ENCODE measurements around the gene RBM4B. TPM values are rescaled to one million over a fixed set of nuclear protein-coding genes. Genes with fewer than 3 reads are reported as not detected.

The RBM4B gene
- total RNA-seq, 1 experiment from 2014 or later, result 9.5 TPM

DNA sequence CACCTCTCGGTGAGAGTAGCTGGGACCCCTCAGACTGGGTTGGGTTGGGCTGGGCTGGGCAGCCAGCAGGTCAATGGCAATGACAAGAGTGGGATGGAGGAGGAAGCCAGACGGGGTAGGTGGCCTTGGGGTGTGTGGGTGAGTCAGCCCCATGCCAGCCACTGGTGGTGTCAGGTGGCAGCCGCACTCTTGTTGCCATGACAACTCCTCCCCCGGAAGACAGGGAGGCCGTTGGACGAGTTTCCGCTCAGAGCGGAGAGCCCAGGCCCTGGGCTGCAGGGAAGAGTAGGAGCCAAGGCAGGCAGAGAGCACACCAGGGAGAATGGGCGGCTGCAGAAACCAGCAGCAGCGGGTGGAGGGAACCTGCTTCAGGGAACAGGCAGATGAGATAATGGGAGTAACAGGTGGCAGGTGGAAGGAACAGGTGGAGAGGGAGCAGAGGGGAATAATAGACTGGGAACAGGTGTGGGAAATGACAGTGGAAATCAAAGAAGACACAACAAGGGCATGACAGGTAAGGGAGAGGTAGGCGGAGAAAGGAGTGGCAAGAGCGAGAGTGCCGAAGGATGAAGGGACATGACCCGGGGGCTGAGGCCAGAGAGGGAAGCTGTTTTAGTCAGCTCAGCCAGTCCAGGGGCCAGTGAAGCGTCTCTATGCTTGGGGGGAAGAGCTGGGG is 42.7 kb upstream of the RBM4B start:
- Mint-ChIP-seq H3K36me3 (ENCODE audit: insufficient read depth, unreplicated experiment) (peaks cover 14% of the 10 kb centered on the region), H3K4me1 (ENCODE audit: insufficient read depth, unreplicated experiment) (peaks cover 9% of the 10 kb centered on the region), H3K27ac (ENCODE audit: low read depth, unreplicated experiment) (peak overlapping the region; percentile 71), H3K4me3 (ENCODE audit: unreplicated experiment) (peak overlapping the region; percentile 60), H3K27me3 (ENCODE audit: insufficient read depth, unreplicated experiment) (no peaks in the 10 kb centered on the region), H3K9me3 (ENCODE audit: unreplicated experiment) (no peaks in the 10 kb centered on the region)
- intact Hi-C loops (cut with micrococcal nuclease), result loop anchor here (10.0 kb wide), 1 partner anchor 114 kb away; no protein-coding TSS in a partner anchor
- ChIA-PET CTCF (interaction anchor here (0.5 to 0.6 kb wide), 2 partner anchors 10 to 345 kb away, joined by 3 to 4 read pairs; no protein-coding TSS in a partner anchor), POLR2A (no interaction called here)
- BruUV-seq (replicated peaks), result no TSS peak
- DNase-seq (ENCODE audit: unreplicated experiment), result peak; percentile 93
- TF ChIP-seq CTCF (IDR thresholded peaks at IDR 0.05; ENCODE audit: unreplicated experiment), result no peak

DNA sequence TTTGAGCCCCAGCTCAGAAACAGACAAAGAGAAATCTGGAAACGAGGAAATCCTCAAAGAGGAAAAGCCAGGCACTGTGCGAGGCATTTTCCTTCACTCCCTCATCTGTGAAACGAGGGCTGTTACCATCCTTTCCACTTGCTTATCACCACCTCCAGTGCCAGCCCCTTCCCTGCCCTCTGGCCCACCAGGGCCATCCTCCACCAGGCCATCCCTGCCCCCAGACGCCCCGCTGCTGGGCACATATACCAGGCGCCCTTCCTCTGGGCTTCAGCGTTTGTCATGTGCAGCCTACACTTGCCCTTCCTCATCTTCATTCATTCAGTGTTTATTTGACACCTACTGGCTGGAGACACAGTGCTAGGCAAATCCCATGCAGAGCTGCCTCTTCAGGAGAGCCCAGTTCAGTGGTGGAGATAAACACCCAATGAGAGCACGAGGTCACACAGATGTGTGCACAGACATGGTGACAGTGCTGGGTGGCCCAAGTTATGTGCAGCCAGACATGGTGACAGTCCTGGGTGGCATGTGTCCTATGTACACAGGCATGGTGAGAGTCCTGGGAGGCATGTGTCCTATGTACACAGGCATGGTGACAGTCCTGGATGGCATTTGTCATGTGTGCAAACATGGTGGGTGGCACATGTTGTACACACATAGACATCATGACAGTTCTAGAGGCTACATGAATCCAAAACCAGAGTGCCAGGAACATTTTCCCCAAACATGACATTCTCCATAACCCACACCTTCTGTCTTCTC is 41.6 kb upstream of the RBM4B start:
- Mint-ChIP-seq H3K4me1 (ENCODE audit: insufficient read depth, unreplicated experiment) (peaks cover 9% of the 10 kb centered on the region), H3K9me3 (ENCODE audit: unreplicated experiment) (no peaks in the 10 kb centered on the region), H3K27me3 (ENCODE audit: insufficient read depth, unreplicated experiment) (no peaks in the 10 kb centered on the region), H3K4me3 (ENCODE audit: unreplicated experiment) (no peak overlapping the region), H3K27ac (ENCODE audit: low read depth, unreplicated experiment) (no peak overlapping the region), H3K36me3 (ENCODE audit: insufficient read depth, unreplicated experiment) (peaks cover 23% of the 10 kb centered on the region)
- TF ChIP-seq CTCF (IDR thresholded peaks at IDR 0.05; ENCODE audit: unreplicated experiment), result no peak
- no TSS peak for BruUV-seq (replicated peaks)
- DNase-seq (ENCODE audit: unreplicated experiment), result no peak
- CTCF ChIA-PET, result interaction anchor here (0.5 kb wide), 1 partner anchor 1359 kb away, joined by 6 read pairs; no protein-coding TSS in a partner anchor
- POLR2A ChIA-PET, result no interaction called here
- intact Hi-C loops (cut with micrococcal nuclease), result no loop called here

DNA sequence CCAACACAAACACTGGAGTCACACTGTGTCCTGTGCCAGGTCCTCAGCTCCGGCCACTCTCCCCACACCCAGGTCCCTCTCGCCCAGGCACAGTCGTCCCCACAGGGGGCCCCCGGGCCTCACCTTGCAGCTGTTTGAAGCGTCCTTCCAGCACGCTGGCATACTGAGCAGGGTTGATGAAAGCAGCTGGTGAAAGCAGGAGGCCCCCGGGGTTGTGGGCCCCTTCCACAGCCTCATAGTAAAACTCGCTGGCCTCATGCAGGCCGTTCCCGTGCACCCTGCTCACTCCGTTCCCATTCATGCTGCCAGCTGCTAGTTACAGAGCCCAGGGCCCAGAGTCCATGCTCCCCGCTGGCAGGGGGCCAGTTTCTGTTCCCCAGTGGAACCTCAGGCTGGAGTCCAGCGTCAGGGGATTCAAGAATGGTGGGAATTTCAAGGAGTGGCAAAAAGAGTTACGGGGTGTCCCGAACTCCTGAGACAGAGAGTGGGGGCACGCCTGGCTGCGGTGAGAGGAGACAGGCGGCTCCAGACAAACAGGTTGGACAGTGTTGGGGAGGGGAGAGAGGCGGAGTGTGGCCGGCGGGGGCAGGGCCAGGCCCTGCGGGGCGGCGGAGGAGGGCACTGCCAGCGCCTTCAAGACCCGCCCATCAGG is 40.8 kb upstream of the RBM4B start:
- Mint-ChIP-seq H3K4me3 (ENCODE audit: unreplicated experiment) (no peak overlapping the region), H3K27ac (ENCODE audit: low read depth, unreplicated experiment) (no peak overlapping the region), H3K9me3 (ENCODE audit: unreplicated experiment) (no peaks in the 10 kb centered on the region), H3K27me3 (ENCODE audit: insufficient read depth, unreplicated experiment) (no peaks in the 10 kb centered on the region), H3K36me3 (ENCODE audit: insufficient read depth, unreplicated experiment) (peaks cover 32% of the 10 kb centered on the region), H3K4me1 (ENCODE audit: insufficient read depth, unreplicated experiment) (peaks cover 9% of the 10 kb centered on the region)
- BruUV-seq (replicated peaks), result no TSS peak
- no peak for TF ChIP-seq CTCF (IDR thresholded peaks at IDR 0.05; ENCODE audit: unreplicated experiment)
- POLR2A ChIA-PET, result no interaction called here
- intact Hi-C loops (cut with micrococcal nuclease), result no loop called here
- no peak for DNase-seq (ENCODE audit: unreplicated experiment)
- CTCF ChIA-PET, result interaction anchor here (0.5 to 0.7 kb wide), 2 partner anchors 652 to 1360 kb away, joined by 4 to 6 read pairs; no protein-coding TSS in a partner anchor

DNA sequence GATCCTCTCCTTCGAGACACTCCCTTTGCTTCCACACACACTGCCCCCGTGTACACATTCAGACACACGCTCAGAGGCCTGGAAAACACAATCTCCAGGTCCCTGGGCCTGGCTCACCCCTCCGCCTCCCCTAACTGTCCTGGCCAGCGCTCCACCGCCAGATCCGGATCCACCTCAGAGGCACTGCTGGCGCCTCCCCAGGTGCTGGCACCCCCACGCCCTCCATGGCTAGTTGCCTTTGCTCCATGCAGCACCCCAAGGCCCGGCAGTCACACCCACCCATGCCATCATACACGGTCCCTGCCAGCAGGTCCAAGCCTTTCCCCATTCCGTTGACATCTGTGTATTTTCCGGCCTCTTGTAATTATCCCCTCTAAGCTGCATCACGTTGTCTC is 40.2 kb upstream of the RBM4B start:
- intact Hi-C loops (cut with micrococcal nuclease), result no loop called here
- Mint-ChIP-seq H3K9me3 (ENCODE audit: unreplicated experiment) (no peaks in the 10 kb centered on the region), H3K4me3 (ENCODE audit: unreplicated experiment) (no peak overlapping the region), H3K36me3 (ENCODE audit: insufficient read depth, unreplicated experiment) (peaks cover 37% of the 10 kb centered on the region), H3K27ac (ENCODE audit: low read depth, unreplicated experiment) (no peak overlapping the region), H3K4me1 (ENCODE audit: insufficient read depth, unreplicated experiment) (peaks cover 9% of the 10 kb centered on the region), H3K27me3 (ENCODE audit: insufficient read depth, unreplicated experiment) (no peaks in the 10 kb centered on the region)
- no TSS peak for BruUV-seq (replicated peaks)
- ChIA-PET POLR2A (no interaction called here), CTCF (interaction anchor here (0.7 kb wide), 1 partner anchor 653 kb away, joined by 4 read pairs; no protein-coding TSS in a partner anchor)
- no peak for DNase-seq (ENCODE audit: unreplicated experiment)
- no peak for TF ChIP-seq CTCF (IDR thresholded peaks at IDR 0.05; ENCODE audit: unreplicated experiment)
